Upper lobe of right lung (tissue), 1 donor: Measurements from ENCODE around the gene MRRF. TPM values are rescaled to one million over a fixed set of nuclear protein-coding genes. Genes with fewer than 3 reads are reported as not detected.

Source experiments
- ATAC-seq: fragments of 200-7000 bp; cut with Tn5 transposase; one replicate; pipeline ENCODE4 v1.9.1; 2020; ENCODE audit warnings: mild to moderate bottlenecking, moderate library complexity
- DNase-seq: peaks from one replicate; pipeline ENCODE4 v3.0.0-alpha.2; 2020
- H3K27ac ChIP-seq: fragments of 200-600 bp; one replicate; pipeline ENCODE4 v1.8.0; 2022
- H3K27me3 ChIP-seq: fragments of 200-600 bp; one replicate; pipeline ENCODE4 v1.8.0; 2022; ENCODE audit warnings: mild to moderate bottlenecking
- H3K36me3 ChIP-seq: fragments of 200-600 bp; one replicate; pipeline ENCODE4 v1.8.0; 2022
- H3K4me1 ChIP-seq: fragments of 200-600 bp; one replicate; pipeline ENCODE4 v1.8.0; 2022
- H3K4me3 ChIP-seq: fragments of 200-600 bp; one replicate; pipeline ENCODE4 v1.8.0; 2022; ENCODE audit warnings: mild to moderate bottlenecking
- H3K9me3 ChIP-seq: fragments of 200-600 bp; one replicate; pipeline ENCODE4 v1.8.0; 2022
- intact Hi-C: fragments of 100-400 bp; cut with DNase I; formaldehyde crosslinking; loops from one replicate; pipeline ENCODE4 v1.11.0; 2022
- long read RNA-seq: library from polyadenylated mRNA; unstranded; transcript quantifications from one replicate; pipeline ENCODE4 v2.0.0, GENCODE V29; 2021
- total RNA-seq: library from RNA; stranded (reverse); fragmentation: NEBNext Ultra II Directional; extraction: Animal tissue kit (Norgen Biotek cat#: 25700); gene quantifications from one replicate; pipeline ENCODE4 v1.2.1, GENCODE V29; 2021
- TF ChIP-seq, protein P1 (sequence below): fragments of 200-600 bp; IDR thresholded peaks from one replicate; pipeline ENCODE4 v1.8.0; 2022; ENCODE audit warnings: antibody characterized with exemption
- donor health status: DM: no; HTN: yes; CAD: no; lungs with severe emphysema.

MRRF gene
- 31.9 TPM for total RNA-seq
- long read RNA-seq, full-length matches to known transcripts, result 25 of 44 reads
- long read RNA-seq, partial matches to known transcripts, result 6 of 44 reads
- long read RNA-seq, other reads (novel, unspliced or antisense), result 13 of 44 reads

- ATAC-seq (peak; percentile 96), DNase-seq (peak; percentile 96)
- peak within 1 kb of the TSS; percentile 97 for H3K27ac ChIP-seq
- H3K36me3 ChIP-seq, result peaks cover 24% of the 10 kb centered on the region
- no peaks in the 10 kb centered on the region for H3K9me3 ChIP-seq
- TF ChIP-seq, protein P1, sequence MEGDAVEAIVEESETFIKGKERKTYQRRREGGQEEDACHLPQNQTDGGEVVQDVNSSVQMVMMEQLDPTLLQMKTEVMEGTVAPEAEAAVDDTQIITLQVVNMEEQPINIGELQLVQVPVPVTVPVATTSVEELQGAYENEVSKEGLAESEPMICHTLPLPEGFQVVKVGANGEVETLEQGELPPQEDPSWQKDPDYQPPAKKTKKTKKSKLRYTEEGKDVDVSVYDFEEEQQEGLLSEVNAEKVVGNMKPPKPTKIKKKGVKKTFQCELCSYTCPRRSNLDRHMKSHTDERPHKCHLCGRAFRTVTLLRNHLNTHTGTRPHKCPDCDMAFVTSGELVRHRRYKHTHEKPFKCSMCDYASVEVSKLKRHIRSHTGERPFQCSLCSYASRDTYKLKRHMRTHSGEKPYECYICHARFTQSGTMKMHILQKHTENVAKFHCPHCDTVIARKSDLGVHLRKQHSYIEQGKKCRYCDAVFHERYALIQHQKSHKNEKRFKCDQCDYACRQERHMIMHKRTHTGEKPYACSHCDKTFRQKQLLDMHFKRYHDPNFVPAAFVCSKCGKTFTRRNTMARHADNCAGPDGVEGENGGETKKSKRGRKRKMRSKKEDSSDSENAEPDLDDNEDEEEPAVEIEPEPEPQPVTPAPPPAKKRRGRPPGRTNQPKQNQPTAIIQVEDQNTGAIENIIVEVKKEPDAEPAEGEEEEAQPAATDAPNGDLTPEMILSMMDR, result no peak
- H3K4me1 ChIP-seq, result peaks cover 34% of the 10 kb centered on the region
- intact Hi-C loops, result no loop called here
- H3K4me3 ChIP-seq, result peak within 1 kb of the TSS; percentile 84
- H3K27me3 ChIP-seq, result no peaks in the 10 kb centered on the region
Measured at GRCh38 chr9:122264360-122265148, at the start of gene MRRF, which contains the start of gene RBM18. Gene MRRF, plus strand, starts transcription at chr9:122264882. Its CDS starts 6,010 bp downstream, at chr9:122270892. Gene RBM18, minus strand, starts transcription at chr9:122264840. Its CDS starts 3,348 bp downstream, at chr9:122261492.

DNA sequence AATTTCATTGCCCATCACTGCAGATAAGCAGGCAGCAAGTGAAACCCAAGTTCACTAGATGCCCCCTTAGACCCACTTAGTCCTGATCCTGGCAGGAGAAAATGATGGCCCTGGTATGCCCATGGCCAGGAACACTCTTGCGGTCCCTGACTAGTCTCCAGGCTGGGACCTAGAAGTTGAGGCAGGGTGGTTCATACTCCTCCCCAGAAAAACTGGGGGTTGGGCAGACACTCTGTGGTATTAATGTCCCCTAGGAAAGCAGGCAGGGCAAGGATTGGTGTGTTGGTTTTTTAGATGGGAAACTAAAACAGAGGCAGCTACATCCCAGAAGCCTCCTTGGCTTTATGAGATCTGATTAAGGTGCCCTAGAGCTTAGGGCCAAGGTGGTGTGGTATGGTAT lies 49.0 kb upstream of the MRRF start:
- no peak for DNase-seq
- H3K36me3 ChIP-seq, result no peaks in the 10 kb centered on the region
- intact Hi-C loops, result no loop called here
- H3K27ac ChIP-seq, result no peak overlapping the region
- H3K27me3 ChIP-seq, result peaks cover 94% of the 10 kb centered on the region
- ATAC-seq, result no peak
- H3K4me1 ChIP-seq, result peaks cover 17% of the 10 kb centered on the region
- no peak overlapping the region for H3K4me3 ChIP-seq
- TF ChIP-seq, protein P1, result no peak
- no peaks in the 10 kb centered on the region for H3K9me3 ChIP-seq

DNA sequence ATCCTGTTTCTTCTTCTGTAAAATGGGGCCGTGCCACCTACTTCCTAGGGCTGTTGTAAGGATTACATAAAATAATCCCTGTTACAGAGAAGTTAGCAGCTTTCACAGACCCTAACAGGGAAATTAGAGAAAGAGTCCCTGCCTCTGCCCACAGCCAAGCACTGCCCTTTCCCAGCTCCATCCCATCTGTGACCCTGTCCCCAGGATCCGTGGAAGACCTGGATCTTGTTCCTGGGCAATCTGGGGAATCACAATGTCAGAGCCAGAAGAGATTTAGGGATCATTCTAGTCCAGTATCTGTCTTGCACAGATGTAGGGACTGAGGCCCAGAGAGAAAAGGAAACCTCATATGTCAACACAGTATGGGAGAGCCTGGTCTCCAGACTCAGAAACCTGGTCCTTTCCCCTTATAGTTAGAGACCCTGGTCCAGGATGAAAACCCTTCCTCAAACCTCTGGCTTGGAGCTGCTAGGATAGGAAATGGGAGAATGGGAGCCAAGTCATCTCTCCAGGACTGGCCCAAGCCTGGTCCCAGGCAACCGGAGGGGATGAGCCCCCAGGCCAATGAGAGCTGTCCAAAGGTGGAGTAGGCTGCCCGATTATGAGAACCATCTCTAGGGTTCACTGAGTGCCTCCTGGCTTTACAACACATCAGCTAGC lies 48.4 kb upstream of the MRRF start:
- no peak overlapping the region for H3K4me3 ChIP-seq
- intact Hi-C loops, result no loop called here
- H3K27ac ChIP-seq, result no peak overlapping the region
- H3K4me1 ChIP-seq, result peaks cover 17% of the 10 kb centered on the region
- H3K9me3 ChIP-seq, result no peaks in the 10 kb centered on the region
- ATAC-seq (no peak), DNase-seq (no peak)
- H3K36me3 ChIP-seq, result no peaks in the 10 kb centered on the region
- TF ChIP-seq, protein P1, result no peak
- H3K27me3 ChIP-seq, result peaks cover 99% of the 10 kb centered on the region

- peaks cover 17% of the 10 kb centered on the region for H3K4me1 ChIP-seq
- H3K27me3 ChIP-seq, result peaks cover 100% of the 10 kb centered on the region
- TF ChIP-seq, protein P1, result no peak
- no peak overlapping the region for H3K4me3 ChIP-seq
- H3K36me3 ChIP-seq, result no peaks in the 10 kb centered on the region
- no peak overlapping the region for H3K27ac ChIP-seq
- DNase-seq, result no peak
- intact Hi-C loops, result no loop called here
- no peaks in the 10 kb centered on the region for H3K9me3 ChIP-seq
- no peak for ATAC-seq
Measured at GRCh38 chr9:122216798-122217418, 47.8 kb upstream of the MRRF start.

DNA sequence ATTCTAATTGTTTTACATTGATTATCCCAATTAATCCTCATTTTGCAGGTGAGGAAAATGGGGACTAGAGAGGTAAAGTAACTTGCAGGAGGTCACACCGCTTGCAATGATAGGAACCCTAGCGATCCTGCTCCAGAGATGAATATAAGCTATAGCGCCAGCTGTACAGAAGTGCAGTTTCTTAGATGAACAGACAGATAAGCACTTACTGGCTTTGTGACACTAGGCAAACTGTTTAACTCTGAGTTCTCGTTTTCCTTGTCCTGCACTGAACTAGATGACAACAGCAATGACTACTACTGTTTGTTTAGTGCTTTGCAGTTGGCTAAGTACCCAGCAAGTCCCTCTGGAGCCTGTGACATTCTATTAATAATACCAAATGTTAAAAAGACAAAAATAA lies 47.0 kb upstream of the MRRF start:
- Histone ChIP-seq H3K4me1 (peaks cover 17% of the 10 kb centered on the region), H3K9me3 (no peaks in the 10 kb centered on the region), H3K27ac (no peak overlapping the region), H3K36me3 (no peaks in the 10 kb centered on the region), H3K27me3 (peaks cover 100% of the 10 kb centered on the region), H3K4me3 (no peak overlapping the region)
- ATAC-seq (no peak), DNase-seq (no peak)
- TF ChIP-seq, protein P1, result no peak
- intact Hi-C loops, result no loop called here
